DMS114 treated with DMSO at 0.1 percent for 48 hours (cell line): ENCODE measurements around the gene NPTN.
"Not testable (repeated sequence)": the region's sequence is repeated elsewhere in the genome, so short reads cannot be mapped to it uniquely, and the experiment has no call there.

Experiments
- DNase-seq: peaks from one replicate; lab custom pipeline; 2025; ENCODE audit not compliant: unreplicated experiment; lab: John Stamatoyannopoulos, UW

NPTN gene

GRCh38 chr15:73601451-73602445, 31.4 kb downstream of the NPTN start:
- no peak for DNase-seq

- DNase-seq: no peak
Observed at GRCh38 chr15:73600413-73601335, 32.5 kb downstream of the NPTN start.

DNA sequence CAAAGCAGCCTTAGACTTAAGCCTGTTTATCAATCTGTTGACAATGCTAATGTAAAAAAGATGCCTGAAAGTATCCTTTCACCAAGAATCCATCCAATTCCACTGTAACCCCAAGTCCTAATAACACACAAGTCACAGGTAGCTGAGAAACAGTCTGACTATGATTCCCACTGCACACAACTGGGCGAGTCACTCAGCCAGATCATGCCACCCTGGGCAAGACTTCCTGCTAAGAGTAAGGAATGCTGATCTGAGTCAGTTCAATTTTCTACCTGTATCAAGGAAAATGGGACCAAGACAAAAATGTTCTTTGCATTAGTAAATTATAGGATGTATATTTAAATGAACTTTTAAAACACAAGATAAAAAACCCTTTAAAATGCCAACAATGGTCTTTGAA, 33.3 kb downstream of the NPTN start:
- no peak for DNase-seq

- DNase-seq: no peak
Observed at GRCh38 chr15:73598530-73599160, 34.5 kb downstream of the NPTN start.

DNA sequence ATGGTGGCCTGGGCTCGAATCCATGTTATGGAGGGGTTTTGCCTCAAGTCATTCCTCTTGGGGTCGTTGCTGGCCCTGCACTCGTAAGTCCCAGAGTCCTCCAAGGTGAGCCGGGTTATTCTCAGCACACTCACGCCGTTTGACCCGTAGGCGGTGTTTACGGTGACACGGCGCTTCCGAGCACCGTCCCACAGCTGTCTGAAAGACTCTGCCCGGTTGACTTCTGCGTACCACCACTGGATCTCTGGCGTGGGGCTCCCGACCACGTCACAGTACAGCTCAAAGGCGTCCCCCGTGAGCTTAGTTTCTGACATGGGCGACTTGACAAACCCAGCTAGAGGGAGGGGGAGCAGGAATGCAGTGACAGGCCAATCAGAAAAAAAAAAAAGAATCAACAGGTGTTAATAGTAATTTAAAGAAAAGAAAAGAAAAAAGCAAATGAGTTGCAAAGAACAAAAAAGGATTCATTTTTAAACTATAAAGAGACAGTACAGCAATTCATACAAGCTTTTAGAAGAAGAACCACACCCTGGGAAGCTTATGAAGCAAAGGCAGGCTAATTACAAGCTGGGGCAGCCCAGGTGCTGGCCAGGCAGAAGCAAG, 36.1 kb downstream of the NPTN start:
- no peak for DNase-seq

DNA sequence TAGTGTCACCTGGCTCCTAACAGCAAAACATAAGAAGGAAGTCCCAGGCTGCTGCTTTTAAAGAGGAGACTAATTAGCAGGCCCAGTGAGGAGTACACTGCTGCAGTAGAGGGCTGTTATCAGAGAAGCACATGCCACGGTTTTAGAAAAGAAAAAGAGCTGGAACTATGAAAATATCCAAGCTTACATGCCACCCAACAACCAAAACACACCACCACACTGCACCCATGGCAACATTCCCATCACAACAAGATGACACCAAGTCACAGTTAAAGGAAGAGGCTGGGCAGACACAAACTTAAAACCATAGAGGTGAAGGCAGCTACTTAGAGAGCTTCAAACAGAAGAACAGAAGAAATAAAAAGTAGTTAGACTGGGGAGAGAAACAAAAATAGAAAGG, 37.0 kb downstream of the NPTN start:
- DNase-seq: no peak

DNA sequence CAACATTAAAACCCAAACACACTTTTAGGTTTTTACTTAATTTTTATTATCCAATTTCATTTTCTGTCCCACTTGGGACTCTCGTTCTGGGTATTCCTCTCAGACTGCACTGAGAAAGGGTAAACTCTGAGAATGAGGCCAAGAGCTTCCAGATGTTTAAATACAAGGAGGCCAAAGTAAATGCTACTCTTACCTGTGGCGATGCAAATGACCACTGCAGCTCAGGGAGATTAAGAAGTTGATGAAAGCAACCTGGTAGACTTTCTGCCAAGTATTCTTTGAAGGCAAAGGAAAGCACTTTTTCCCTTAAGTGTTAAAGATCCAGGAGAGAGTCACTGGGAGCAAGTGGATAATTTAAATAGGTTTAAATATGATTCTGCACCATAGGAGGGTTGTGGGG, 39.1 kb downstream of the NPTN start:
- no peak for DNase-seq

DNA sequence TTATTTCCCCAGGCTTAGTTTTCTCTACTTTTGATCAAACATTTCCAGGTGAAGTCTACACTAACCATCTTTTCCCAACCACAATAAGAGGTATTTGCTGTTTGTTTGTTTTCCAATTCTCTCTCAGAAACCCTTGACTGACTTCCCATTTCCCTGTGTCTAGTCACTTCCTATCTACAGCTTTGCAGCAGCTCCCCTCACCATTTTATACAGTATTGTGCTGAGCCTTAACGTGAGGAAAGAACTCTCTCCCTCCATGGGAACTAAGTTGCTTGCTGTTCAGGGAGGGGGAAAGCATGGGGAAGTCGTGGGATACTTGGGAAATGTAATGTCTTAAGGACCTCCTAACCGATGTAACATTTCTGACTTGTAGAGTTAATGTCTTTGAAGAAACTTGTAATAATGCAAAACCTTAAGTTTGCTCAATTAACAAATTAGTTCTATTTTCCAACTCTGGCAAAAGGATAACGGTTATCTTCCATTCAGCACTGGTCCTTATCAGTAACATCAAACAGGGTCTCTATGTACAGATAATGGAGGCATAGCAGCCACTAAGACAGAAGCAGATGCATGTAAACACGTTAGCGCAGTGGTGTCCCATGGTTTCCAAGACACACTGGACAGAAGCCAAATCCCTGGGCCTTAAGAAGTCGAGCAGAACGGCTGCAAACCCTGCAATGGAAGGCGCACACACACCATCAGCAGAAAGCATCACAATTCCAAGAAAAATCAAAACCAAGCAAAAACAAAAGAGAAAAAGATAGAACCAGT, 39.7 kb downstream of the NPTN start:
- no peak for DNase-seq

GRCh38 chr15:73590263-73590662, 42.9 kb downstream of the NPTN start:
- DNase-seq: no peak

GRCh38 chr15:73589766-73590165, 43.4 kb downstream of the NPTN start:
- DNase-seq: no peak

- no peak for DNase-seq
Observed at GRCh38 chr15:73585871-73586654, 47.1 kb downstream of the NPTN start.

GRCh38 chr15:73584699-73585420, 48.3 kb downstream of the NPTN start:
- no peak for DNase-seq

DNA sequence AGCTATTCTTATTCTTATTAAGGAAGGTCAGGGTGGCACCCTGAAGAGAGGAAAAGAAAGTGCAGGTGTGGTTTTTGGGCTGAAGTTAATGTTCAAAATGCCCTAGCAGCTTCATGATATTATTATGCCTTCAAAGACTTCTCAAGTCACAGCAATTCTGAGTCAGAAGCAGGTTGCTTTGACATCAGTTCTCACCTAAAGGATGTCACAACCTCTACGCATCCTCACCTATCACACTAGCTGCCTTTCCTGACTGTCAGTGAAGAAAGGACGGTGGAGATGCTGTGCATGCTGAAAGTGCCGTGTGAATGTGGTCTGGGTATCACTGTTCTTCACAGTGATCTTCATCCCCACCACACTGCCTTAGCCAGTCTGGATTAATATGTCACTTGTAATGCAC, 49.6 kb downstream of the NPTN start:
- DNase-seq: no peak

GRCh38 chr15:73582851-73583379, 50.3 kb downstream of the NPTN start:
- no peak for DNase-seq

DNA sequence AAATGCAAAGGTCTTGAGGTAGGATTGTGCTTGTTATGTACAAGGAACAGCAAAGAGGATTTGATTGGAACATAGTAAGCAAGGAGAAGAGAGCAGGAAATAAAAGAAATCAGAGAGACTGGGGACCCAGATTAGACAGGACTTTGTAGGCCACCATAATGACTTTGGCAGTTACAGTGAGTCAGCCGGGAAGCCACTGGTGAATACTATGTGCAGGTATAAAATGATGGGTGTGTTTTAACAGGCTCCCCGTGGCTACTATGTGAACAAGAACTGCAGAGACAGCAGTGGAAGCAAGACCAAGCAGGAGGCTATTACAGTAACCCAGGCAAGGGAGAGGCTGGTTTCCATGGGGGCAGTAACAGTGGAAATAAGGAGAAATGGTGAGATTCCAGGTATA, 55.2 kb downstream of the NPTN start:
- no peak for DNase-seq

DNA sequence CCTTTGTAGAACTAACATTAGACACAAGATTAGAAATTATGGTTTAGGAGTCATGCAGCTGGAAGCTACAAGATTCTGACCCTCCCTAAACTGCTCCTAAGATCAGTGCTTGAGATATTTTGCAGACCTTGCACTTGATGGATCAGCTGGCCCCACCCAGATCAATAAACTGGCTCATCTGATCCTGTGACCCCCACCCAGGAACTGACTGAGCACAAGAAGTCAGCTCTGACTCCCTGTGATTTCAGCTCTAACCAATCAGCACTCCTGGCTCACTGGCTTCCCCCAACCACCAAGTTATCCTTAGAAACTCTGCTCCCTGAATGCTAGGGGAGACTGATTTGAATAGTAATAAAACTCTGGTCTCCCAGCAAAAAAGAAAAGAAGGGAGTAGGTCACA, 55.6 kb downstream of the NPTN start:
- DNase-seq: not testable (repeated sequence)

DNA sequence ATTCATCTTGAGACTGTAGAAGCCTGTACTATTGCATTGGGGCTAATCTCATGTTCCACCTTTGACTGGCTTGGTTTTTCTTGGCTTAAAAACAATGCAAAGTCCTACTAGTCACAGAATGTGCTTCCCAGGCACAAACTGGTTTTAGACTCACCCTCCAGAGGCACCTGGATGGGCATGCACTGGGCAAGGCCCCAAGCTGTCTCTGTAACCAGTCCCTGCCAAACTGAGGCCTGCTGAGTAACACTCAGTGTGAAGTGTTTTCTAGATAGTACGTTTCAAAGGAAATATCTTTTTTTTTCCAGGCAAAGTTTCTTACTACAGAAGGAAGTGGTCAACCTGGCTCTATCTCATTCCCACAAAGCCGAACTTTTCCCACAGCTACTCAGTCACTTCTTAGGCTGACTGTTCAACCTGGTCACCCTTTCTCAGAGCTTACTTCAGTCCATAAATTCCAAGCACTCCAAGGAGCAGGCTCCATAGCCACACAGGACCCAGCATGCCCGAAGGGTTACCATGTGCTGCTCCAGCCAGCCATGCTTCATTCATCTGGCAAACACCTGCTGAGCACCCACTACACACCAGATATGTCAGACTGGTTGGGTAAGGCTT, 57.4 kb downstream of the NPTN start:
- DNase-seq: no peak

DNA sequence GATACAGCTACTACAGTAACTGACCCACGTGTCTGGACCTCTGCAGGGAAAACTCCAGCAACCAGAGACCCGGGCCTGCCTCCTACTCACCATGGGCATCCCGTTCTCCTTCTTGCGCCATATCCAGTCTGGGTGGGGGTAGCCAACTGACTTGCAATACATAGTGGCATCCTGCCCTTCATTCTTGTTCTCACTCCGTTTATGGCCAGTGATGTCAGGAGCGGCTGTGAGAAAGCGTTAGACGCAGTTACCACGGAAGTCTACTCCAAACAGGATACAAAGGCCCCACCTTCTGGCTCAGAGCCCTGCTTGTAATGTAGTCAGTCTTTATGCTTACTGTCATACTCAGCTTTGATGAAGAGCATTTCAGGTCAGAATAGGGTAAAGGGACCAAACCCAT, 59.6 kb downstream of the NPTN start:
- no peak for DNase-seq
